HG02938 (cell line): Measurements from ENCODE around the gene IL1R2.
"Not testable (repeated sequence)": the region's sequence is repeated elsewhere in the genome, so short reads cannot be mapped to it uniquely, and the experiment has no call there.

Experiments
- ATAC-seq: cut with Tn5 transposase; IDR thresholded peaks from one replicate; pipeline ENCODE4 v1.9.1; 2021; ENCODE audit warnings: mild to moderate bottlenecking, moderate library complexity; ENCODE audit not compliant: unreplicated experiment

Gene IL1R2

DNA sequence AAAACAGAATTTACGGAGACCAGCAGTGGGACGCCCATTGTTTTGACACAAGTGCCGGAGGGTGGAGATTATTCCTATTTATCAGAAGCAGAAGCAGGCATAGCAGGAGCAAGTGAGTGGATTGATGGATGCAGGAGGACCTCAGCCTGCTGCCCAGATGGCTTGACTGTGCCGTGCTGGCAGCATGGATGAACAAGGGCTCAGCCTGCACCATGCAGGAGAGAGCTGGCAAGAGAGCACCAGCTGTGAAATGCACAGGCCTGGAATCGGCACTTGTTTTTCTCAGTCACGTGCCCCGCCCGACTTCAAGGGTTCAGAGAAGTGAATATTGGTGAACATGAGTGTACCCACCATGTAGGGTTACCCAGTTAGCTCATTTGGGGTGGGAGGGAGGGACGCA, 4.0 kb downstream of the IL1R2 start:
- no peak for ATAC-seq

DNA sequence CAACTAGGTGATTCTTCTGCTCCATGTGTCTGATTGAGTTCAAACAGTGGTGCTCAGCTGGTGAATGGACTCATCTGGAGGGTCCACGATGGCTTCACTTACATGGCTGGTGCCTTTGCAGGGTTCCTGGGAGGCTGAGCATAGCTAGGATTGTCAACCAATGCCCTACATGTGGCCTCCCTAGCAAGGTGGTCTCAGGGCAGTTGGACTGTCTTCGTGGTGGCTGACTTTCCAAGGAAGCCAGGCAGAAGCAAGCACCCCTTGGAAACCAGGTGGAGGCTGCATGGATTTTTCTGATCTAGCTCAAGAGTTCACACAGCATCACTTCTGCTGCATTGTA, 6.8 kb downstream of the IL1R2 start:
- no peak for ATAC-seq

DNA sequence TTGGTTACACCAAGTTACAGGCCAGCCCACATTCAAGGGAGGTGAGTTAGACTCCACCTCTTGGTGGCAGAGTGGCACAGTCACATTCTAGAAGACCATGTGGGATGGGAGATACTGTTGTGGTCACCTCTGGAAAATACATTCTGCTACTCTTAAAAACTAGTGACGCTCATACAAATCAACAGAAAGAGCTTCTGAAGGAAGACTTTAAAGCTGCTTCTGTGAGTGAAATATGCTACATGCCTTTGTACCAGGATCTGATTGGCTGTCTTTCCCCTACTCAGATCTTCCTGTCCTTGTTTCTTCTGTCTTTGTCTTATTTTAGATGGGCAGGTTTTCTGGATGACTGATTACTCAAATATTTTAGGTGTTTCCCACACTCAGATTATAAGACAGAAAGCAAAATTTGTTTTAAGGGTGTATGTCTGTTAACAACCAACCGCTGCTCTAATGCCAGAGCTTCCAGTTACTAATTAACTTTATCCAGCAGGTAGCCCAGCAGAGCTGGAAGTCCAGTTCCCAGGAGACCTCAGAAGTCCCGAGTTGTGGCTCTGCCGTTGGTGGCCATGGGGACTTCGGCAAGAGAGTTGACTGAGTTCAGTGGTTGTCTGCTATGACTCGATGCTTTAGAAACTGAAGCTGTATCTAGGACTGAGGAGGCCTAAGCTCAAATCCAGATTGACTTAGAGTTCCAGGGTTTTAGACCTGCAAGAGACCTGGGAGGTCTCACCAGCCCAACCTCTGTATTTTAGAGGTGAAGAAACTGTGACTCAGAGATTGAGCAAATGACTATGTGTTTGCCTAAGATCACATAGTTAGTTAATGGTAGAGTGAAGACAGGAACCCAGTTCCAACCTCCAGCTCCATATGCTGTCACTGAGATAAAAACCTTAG, 7.4 kb downstream of the IL1R2 start:
- ATAC-seq: peak; percentile 41

DNA sequence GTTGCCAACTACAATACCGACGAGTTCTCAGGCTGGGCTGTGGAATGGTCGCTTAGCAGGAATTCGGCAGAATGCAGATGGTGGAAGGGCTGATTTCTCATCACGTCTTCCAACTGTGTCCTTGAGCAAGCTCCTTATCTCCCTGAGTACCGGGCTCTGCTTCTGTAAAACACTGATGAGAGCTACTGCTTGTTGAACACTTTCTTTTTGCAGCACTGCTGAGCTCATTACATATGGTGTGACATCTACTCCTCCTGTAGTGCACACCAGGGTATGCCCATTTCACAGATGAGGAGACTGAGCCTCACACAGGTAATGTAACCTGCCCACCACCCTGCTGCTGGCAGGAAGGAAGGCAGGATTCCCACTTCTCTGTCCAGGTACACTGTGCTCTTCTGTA, 8.3 kb downstream of the IL1R2 start:
- ATAC-seq: no peak

DNA sequence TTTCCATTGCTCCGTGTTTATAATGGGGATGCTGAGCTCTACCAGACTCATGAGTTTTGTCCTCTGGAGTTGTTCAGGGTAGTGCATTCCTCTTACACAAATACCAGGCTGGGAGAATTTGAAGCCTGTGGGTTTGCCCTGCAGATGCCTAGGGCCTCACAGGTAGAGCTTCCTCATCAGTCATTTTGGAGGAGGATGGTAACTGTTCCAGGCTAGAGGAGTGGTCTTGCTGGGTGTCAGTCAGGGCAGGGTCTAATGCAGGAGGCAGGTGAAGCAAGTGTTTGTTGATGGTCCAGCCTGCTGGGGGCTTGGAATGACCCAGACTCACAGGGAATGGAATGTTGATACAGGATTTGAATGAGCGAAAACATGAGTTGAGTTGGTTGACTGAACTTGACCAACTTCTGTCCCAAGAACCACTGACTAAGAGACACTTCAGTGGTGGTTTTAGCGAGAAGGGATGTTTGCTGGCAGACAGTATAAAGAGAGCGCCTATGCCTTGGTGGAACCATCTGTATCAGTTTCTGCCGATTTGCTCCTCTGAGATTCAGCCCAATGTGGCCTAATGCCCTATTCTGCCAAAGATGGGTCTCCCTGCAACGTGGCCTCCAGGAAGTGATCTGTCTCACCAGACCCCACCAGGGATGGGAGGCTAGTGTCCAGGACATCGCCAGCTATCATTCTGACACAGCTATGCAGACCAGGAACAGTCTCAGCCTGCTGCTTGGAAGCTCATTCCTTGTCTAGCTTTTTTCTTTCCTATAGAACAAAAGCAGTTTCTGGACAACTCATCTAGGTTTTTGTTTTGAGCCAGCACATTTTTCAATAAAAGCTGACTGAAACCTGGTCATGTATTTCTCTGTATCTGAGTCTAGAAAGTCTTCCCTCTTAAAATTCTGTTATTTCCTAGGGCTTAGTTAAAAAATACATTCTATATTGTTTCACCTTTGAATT, 9.3 kb downstream of the IL1R2 start:
- no peak for ATAC-seq

DNA sequence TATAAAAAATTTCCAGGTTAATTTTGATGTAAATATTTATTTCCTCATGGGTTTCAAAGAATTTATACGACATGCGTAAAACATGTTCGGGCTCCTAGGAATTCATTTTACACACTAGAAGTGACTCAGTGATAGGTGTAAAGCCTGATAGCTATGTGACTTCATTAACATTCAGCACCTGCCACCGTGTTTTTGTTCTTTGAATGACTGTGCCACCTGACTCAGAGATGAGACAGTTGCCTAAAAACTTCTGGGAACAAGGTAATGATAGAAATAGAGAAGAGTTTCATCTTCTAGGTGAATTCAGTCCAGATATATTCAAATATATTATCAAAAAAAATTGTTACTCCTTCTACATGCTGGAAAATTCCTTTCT, 10.0 kb downstream of the IL1R2 start:
- ATAC-seq: no peak

DNA sequence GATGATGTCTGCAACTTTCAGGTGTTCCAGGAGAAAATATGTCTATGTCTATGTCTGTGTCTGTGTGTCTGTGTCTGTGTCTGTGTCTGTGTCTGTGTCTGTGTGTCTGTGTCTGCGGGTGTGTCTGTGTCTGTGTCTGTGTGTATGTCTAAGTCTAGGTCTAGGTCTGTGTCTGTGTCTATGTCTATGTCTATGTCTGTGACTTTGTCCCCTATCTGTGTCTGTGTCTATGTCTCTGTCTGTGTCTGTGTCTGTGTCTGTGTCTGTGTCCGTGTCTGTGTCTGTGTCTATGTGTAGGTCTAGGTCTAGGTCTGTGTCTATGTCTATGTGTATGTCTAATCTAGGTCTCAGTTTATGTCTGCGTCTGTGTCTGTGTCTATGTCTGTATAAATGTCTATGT, 10.5 kb downstream of the IL1R2 start:
- ATAC-seq: no peak

DNA sequence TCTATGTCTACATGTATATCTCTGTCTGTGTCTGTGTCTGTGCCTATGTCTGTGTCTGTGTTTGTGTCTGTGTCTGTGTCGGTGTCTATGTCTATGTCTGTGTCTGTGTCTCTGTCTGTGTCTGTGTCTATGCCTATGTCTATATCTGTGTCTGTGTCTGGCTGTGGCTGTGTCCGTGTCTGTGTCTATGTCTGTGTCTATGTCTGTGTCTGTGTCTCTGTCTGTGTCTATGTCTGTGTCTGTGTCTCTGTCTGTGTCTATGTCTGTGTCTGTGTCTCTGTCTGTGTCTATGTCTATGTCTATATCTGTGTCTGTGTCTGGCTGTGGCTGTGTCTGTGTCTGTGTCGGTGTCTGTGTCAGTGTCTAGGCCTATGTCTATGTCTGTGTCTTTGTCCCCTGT, 11.1 kb downstream of the IL1R2 start:
- ATAC-seq: not testable (repeated sequence)

DNA sequence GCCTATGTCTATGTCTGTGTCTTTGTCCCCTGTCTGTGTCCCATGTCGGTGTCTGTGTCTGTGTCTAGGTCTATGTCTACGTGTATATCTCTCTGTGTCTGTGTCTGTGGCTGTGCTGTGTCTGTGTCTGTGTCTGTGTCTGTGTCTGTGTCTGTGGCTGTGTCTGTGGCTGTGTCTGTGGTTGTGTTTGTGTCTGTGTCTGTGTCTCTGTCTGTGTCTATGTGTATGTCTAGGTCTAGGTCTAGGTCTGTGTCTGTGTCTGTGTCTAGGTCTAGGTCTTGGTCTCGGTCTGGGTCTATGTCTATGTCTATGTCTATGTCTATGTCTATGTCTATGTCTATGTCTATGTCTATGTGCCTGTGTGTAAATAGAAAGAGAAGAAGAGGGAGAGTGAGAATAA, 11.9 kb downstream of the IL1R2 start:
- ATAC-seq: no peak

DNA sequence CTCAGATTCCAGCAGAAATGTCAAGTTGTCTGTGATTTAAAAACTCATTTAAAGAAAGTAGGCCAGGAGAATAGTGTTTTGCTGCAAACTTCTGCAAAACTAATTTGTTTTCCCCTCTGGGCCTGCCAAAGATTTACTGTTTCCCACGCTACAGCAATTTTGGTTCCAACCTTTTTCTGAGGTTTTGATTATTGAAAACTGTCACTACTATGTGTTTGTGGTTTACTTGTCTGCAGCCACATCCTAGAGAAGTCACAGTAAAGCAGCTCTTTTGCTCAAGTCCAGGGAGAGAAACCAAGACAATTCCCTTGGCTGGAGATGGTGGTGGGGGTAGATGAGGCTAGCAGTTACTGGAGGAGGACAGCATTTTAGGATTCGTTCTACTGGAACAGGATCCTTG, 12.8 kb downstream of the IL1R2 start:
- ATAC-seq: no peak

DNA sequence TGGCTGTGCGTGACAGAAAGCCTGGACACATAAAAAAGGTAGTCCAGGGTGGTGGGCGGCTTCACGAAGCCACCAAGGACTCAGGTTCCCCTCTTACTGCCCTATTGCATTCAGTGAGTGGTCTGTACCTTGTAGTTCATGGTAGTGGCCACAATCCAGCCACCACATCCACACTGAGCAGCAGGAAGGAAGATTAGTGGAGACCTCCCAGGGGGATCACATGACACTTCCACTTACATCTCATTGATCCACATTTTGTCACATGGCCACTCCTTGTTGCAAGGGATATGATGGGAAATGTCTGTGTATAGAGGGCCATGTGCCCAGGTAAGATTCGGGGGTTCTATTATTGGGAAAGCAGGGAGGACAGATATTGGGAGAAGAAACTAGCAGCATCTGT, 13.7 kb downstream of the IL1R2 start:
- no peak for ATAC-seq

DNA sequence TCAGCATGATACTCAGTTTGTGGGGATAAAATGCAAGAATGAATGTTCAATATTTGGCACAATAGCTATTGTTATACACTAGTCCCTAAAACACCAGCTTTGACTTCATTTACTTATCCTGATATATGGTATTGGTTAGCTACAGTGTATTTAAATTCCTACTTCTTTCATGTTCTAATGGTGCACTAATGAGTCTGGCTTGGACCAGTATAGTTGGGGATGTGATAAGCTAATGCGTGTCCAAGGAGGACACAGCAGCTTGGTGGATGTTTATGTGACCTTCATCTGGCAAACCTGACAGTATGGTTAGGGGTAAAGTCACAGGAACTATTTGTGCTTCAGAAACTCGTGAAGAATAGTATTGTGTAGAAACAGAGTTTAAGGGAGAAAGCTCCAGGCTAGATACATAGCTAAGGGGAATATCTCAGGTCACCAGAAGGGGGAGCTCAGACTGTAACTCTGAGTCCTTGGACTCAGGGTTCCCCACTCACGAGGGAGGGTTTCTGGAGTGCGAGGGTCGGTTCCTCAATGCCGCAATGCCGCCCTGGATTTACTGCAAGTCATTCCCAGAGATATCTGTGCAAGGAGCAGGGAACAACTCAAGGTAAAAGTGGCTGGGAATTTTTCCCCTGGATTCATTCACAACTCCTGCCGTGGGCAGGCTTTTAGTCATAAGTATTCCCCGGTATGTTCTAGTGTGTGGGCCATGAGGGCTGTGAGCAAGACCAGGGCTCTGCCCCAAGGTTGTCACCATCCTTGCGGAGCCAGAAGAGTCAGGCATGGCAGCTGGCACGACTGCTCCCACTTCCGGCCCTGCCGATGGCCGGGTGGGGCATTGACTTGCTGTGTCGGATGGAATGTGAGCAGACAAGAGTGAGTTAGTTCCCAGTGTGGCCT, 14.5 kb downstream of the IL1R2 start:
- no peak for ATAC-seq

DNA sequence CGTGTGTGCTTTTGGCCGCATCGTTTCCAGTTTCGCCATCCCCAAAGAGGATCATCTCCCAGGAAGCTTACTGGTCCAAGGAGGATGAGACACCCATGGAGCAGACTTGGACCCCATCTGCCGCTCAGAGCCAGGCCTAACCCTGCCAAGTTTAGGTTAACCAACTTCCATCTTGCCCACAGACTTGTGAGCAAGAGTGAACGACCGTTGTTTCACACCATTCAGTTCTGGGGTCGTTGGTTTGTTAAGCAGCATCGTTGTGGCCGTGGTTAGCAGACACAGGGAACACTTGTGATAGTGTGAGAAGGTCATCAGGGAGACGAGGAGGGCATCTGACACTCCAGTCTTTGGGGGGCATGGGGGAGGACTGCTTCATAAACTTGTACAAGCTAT, 15.1 kb downstream of the IL1R2 start:
- ATAC-seq: no peak

DNA sequence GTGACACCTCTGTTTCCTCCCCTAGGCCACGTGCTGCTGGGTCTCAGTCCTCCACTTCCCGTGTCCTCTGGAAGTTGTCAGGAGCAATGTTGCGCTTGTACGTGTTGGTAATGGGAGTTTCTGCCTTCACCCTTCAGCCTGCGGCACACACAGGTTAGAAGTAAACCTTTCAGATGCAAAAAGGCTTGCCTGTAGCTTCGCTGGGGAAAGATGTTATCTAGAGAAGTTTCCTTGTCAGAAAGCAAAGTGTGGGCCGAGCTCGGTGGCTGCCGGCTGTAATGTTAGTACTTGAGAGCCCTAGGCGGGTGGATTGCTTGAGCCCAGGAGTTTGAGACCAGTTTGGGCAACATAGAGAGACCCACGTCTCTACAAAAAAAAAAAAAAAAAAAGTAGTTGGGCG, 16.7 kb downstream of the IL1R2 start:
- no peak for ATAC-seq

DNA sequence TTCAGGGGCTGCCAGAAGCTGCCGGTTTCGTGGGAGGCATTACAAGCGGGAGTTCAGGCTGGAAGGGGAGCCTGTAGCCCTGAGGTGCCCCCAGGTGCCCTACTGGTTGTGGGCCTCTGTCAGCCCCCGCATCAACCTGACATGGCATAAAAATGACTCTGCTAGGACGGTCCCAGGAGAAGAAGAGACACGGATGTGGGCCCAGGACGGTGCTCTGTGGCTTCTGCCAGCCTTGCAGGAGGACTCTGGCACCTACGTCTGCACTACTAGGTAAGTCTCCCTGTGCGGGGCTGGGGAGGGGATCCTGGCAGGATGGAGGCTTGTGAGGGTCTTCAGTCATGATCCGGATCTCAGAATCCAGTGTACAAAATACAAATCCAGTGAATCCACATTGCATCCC, 17.8 kb downstream of the IL1R2 start:
- ATAC-seq: no peak

DNA sequence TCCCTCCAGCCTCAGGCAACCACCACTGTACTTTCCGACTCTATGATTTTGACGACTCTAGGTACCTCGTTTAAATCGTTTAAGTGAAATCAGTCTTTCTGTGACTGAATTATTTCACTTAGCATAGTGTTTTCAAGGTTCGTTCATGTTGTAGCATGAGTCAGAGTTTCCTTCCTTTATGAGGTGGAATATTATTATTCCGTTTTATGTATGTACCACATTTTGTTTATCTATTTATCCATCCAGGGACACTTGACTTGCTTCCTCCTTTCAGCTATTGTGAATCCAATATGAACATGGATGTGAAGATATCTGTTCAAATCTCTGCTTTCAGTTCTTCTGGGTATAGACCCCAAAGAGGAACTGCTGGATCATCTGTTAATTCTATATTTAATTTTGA, 19.1 kb downstream of the IL1R2 start:
- no peak for ATAC-seq

DNA sequence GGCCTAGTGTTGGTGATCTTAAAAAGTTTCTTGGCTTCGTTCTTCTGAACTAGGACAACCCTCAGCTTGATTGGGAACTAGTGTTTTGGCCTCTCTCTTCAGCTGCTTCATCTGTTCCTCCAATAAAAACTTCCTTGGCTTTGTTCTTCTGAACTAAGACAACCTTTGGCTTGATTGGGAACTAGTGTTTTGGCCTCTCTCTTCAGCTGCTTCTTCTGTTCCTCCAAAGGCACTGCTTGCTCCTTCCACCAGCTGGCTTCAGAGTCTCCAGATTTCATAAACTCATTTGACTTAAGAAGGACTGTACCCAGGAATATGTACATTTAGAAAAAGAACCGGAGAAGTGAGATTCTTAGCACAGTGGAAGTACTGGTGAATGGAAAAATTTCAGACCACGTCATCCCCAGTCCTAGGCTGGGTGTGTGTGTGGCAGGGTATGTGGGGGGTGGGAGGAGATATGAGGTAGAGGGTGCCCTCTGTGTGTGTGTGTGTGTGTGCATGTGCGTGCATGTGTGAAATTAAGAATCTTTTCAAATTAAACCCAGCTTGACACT, 20.4 kb downstream of the IL1R2 start:
- no peak for ATAC-seq

DNA sequence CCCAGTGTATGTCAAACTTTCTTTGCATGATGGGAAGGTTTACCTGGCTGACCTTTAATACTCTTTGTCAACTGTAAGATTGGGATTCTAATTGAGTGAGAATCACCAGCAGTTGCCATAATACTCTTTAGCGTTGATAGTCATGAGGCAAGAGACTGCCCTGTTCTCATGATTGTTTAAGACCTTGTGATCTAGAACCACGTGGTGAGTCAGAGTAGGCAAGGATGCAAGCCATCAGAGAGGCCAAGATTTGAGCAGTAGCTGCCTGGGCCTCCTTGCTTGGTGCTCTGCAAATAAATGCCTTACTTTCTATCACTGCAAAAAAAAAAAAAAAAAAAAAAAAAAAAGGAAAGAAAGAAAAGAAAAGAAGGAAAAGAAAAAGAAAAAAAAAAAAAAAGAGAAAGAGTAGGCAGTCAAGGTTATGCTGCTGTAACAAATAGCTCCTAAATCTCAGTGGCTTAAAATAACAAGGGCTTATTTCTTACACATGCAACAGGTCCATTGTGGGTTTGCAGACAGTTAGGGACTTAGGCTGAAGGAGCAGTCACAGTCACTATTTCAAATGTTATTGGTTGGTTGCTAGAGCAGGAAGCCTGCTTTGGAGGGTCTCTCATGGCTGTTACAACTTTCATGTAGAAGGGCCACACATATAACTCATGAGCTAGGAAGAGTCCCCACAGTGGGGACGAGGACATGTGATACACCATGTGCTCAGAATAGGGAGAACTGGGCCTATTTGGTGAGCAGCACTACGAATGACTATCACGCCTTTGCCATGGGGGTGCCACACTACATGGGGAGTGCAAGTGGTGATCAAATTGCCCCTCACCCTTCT, 21.7 kb downstream of the IL1R2 start:
- no peak for ATAC-seq

DNA sequence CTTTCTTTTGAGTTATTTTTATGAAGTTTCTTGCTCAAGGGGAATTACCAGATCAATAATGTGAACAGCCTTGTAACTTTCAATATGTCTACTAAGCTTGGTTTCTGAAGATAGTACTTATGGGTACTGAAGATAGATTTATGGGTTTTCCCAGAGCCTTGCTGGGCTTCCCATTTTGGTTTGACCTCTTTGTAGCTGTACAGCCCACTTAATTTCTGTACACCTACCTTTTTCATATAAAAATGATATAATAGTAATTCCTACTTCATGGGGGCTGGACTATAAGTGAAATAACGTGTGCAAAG, 22.2 kb downstream of the IL1R2 start:
- no peak for ATAC-seq

DNA sequence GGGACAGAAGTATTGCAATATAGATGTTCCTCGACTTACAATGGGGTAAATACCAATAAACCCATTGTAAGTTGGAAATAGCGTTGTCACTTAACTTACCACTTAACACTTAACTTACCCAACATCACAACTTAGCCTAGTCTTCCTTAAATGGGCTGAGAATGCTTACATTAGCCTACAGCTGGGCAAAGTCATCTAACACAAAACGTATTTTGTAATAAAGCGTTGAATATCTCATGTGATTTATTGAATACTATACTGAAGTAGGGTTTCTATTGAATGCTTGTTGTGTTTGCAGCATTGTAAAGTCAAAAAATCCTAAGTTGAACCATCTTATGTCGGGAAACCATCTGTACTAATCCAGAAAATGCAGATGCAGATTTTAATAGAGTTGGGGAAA, 23.6 kb downstream of the IL1R2 start:
- ATAC-seq: no peak
